H9 (cell line): ENCODE measurements around the gene OR4D10. TPM values are rescaled to one million over a fixed set of nuclear protein-coding genes. Genes with fewer than 3 reads are reported as not detected.

Source experiments
- DNase-seq: peaks from one replicate; pipeline ENCODE4 v3.0.0-alpha.2; 2017
- H2AFZ ChIP-seq: one replicate; pipeline ENCODE4 v1.6.1; 2013; ENCODE audit warnings: mild to moderate bottlenecking, low read length, control low read depth, moderate library complexity
- H2AK5ac ChIP-seq: 2 replicates; pipeline ENCODE4 v1.6.1; 2013; ENCODE audit warnings: low read length, control low read depth, mixed read lengths; ENCODE audit not compliant: insufficient read length
- H2BK120ac ChIP-seq: one replicate; pipeline ENCODE4 v1.6.1; 2013; ENCODE audit warnings: low read depth, mild to moderate bottlenecking, low read length, control low read depth, inconsistent platforms; ENCODE audit not compliant: poor library complexity, severe bottlenecking
- H2BK12ac ChIP-seq: 2 replicates; pipeline ENCODE4 v1.6.1; 2013; ENCODE audit warnings: low read length, control low read depth, mixed read lengths, low read depth; ENCODE audit not compliant: insufficient read length
- H2BK15ac ChIP-seq: 2 replicates; pipeline ENCODE4 v1.6.1; 2013; ENCODE audit warnings: low read depth, low read length, control low read depth
- H2BK20ac ChIP-seq: one replicate; pipeline ENCODE4 v1.6.1; 2013; ENCODE audit warnings: low read depth, mild to moderate bottlenecking, low read length, control low read depth, inconsistent platforms; ENCODE audit not compliant: poor library complexity, severe bottlenecking
- H2BK5ac ChIP-seq: 2 replicates; pipeline ENCODE4 v1.6.1; 2013; ENCODE audit warnings: low read length, control low read depth, mixed read lengths; ENCODE audit not compliant: insufficient read length
- H3K14ac ChIP-seq: 2 replicates; pipeline ENCODE4 v1.6.1; 2013; ENCODE audit warnings: low read length, control low read depth; ENCODE audit not compliant: insufficient read depth
- H3K18ac ChIP-seq: 2 replicates; pipeline ENCODE4 v1.6.1; 2013; ENCODE audit warnings: low read depth, mild to moderate bottlenecking, mixed read lengths, low read length, control low read depth; ENCODE audit not compliant: insufficient read length
- H3K23ac ChIP-seq: 2 replicates; pipeline ENCODE4 v1.6.1; 2013; ENCODE audit warnings: low read length, control low read depth, mixed read lengths, low read depth; ENCODE audit not compliant: insufficient read length
- H3K23me2 ChIP-seq: 2 replicates; pipeline ENCODE4 v1.6.1; 2013; ENCODE audit warnings: low read depth, mild to moderate bottlenecking, mixed read lengths, low read length, control low read depth; ENCODE audit not compliant: insufficient read length, poor library complexity, severe bottlenecking
- H3K27ac ChIP-seq: 2 replicates; pipeline ENCODE4 v1.5.1; 2013; ENCODE audit warnings: low read length, control low read depth, mixed read lengths, low read depth; ENCODE audit not compliant: insufficient read length
- H3K27me3 ChIP-seq: 2 replicates; pipeline ENCODE4 v1.6.1; 2013; ENCODE audit warnings: low read length, control low read depth, inconsistent platforms; ENCODE audit not compliant: insufficient read depth
- H3K4ac ChIP-seq: 2 replicates; pipeline ENCODE4 v1.6.1; 2013; ENCODE audit warnings: low read depth, mild to moderate bottlenecking, control low read depth, inconsistent platforms, low read length, moderate library complexity
- H3K4me1 ChIP-seq: 2 replicates; pipeline ENCODE4 v1.6.1; 2013; ENCODE audit warnings: low read length, control low read depth, inconsistent platforms; ENCODE audit not compliant: insufficient read depth
- H3K4me2 ChIP-seq: 2 replicates; pipeline ENCODE4 v1.6.1; 2013; ENCODE audit warnings: low read length, control low read depth, mixed read lengths; ENCODE audit not compliant: insufficient read length, insufficient read depth
- H3K56ac ChIP-seq: 2 replicates; pipeline ENCODE4 v1.6.1; 2013; ENCODE audit warnings: low read depth, mild to moderate bottlenecking, mixed read lengths, low read length, control low read depth; ENCODE audit not compliant: insufficient read length
- H3K79me1 ChIP-seq: 2 replicates; pipeline ENCODE4 v1.6.1; 2013; ENCODE audit warnings: low read depth, mild to moderate bottlenecking, moderate library complexity, low read length, control low read depth, inconsistent platforms; ENCODE audit not compliant: insufficient read depth, poor library complexity, severe bottlenecking
- H3K79me2 ChIP-seq: 2 replicates; pipeline ENCODE4 v1.6.1; 2013; ENCODE audit warnings: low read length, control low read depth, inconsistent platforms; ENCODE audit not compliant: insufficient read depth
- H3K9ac ChIP-seq: 2 replicates; pipeline ENCODE4 v1.6.1; 2013; ENCODE audit warnings: low read length, control low read depth, mixed read lengths; ENCODE audit not compliant: insufficient read length; ENCODE audit errors: extremely low read depth
- H3K9me3 ChIP-seq: one replicate; pipeline ENCODE4 v1.6.1; 2013; ENCODE audit warnings: low read depth, low read length, inconsistent platforms; ENCODE audit not compliant: control insufficient read depth
- H3T11ph ChIP-seq: one replicate; pipeline ENCODE4 v1.6.1; 2013; ENCODE audit warnings: mild to moderate bottlenecking, low read length, control low read depth, inconsistent platforms
- H4K20me1 ChIP-seq: one replicate; pipeline ENCODE4 v1.6.1; 2013; ENCODE audit not compliant: control insufficient read depth, insufficient read length, insufficient read depth
- H4K5ac ChIP-seq: 2 replicates; pipeline ENCODE4 v1.6.1; 2013; ENCODE audit warnings: low read depth, mild to moderate bottlenecking, mixed read lengths, low read length, control low read depth; ENCODE audit not compliant: insufficient read length
- H4K8ac ChIP-seq: replicated peaks from 2 replicates; pipeline ENCODE4 v1.6.1; 2013; ENCODE audit warnings: low read length, control low read depth, mixed read lengths, low read depth; ENCODE audit not compliant: insufficient read length
- H4K91ac ChIP-seq: 2 replicates; pipeline ENCODE4 v1.6.1; 2013; ENCODE audit warnings: low read depth, mild to moderate bottlenecking, moderate library complexity, mixed read lengths, low read length, control low read depth; ENCODE audit not compliant: insufficient read length
- H3K27ac Mint-ChIP-seq, 3 experiments: 2 replicates in 2 of 3; 3 replicates in 1 of 3; pipeline ENCODE4 v1.8.0; 2020 to 2021; ENCODE audit warnings: mixed read lengths in 3 of 3, mild to moderate bottlenecking in 1 of 3, moderate library complexity in 1 of 3
- H3K27me3 Mint-ChIP-seq: 2 replicates; pipeline ENCODE4 v1.8.0; 2021; ENCODE audit warnings: low read depth, mild to moderate bottlenecking, moderate library complexity, mixed read lengths
- H3K36me3 Mint-ChIP-seq, 3 experiments: 2 replicates in 2 of 3; 3 replicates in 1 of 3; pipeline ENCODE4 v1.8.0; 2020 to 2021; ENCODE audit warnings: low read depth in 3 of 3, mixed read lengths in 3 of 3; ENCODE audit not compliant: insufficient read depth in 1 of 3
- H3K4me1 Mint-ChIP-seq, 2 experiments: 2 replicates each; pipeline ENCODE4 v1.8.0; 2020; ENCODE audit warnings: mixed read lengths in 2 of 2
- H3K4me3 Mint-ChIP-seq, 2 experiments: 2 replicates in 1 of 2; 3 replicates in 1 of 2; pipeline ENCODE4 v1.8.0; 2020 to 2021; ENCODE audit warnings: mild to moderate bottlenecking in 2 of 2, mixed read lengths in 2 of 2, moderate library complexity in 1 of 2
- H3K9me3 Mint-ChIP-seq, 2 experiments: 2 replicates in 1 of 2; 3 replicates in 1 of 2; pipeline ENCODE4 v1.8.0; 2020; ENCODE audit warnings: mild to moderate bottlenecking in 2 of 2, mixed read lengths in 2 of 2, moderate library complexity in 1 of 2
- CTCF ChIP-seq: fragments of 200-600 bp; sonication (generic); conservative IDR thresholded peaks from 3 replicates; pipeline ENCODE4 v1.8.0; 2021; ENCODE audit warnings: antibody characterized with exemption, mild to moderate bottlenecking
- total RNA-seq: library from RNA; stranded (reverse); gene quantifications from 2 replicates; pipeline ENCODE4 v1.2.1, GENCODE V29; 2021

Gene OR4D10
- total RNA-seq, 1 experiment from 2014 or later, result not detected

- Mint-ChIP-seq H3K36me3 (no peaks in the 10 kb centered on the region), H3K9me3 (no peaks in the 10 kb centered on the region; a peak in 2 of 5 replicates), H3K4me1 (peaks cover 26 to 28% of the 10 kb centered on the region in 2 experiments), H3K27me3 (no peaks in the 10 kb centered on the region), H3K27ac (peak overlapping the region; percentile 9 to 95 (median 91); a peak in 4 of 7 replicates), H3K4me3 (no peak overlapping the region; a peak in 1 of 5 replicates)
- no peaks in the 10 kb centered on the region for H3K79me1 ChIP-seq
- H4K5ac ChIP-seq, result no peak overlapping the region
- no peaks in the 10 kb centered on the region for H3K23me2 ChIP-seq
- no peak for TF ChIP-seq CTCF
- H3K9me3 ChIP-seq, result no peaks in the 10 kb centered on the region
- peaks cover 5% of the 10 kb centered on the region; the same call in 1 of the 2 replicates for H3K4me1 ChIP-seq
- no peak overlapping the region for H2AFZ ChIP-seq
- no peak overlapping the region for H3K4me2 ChIP-seq
- H3K18ac ChIP-seq, result no peak overlapping the region
- H3K27ac ChIP-seq, result peak overlapping the region; percentile 20
- H2BK5ac ChIP-seq, result no peak overlapping the region
- no peaks in the 10 kb centered on the region for H3K79me2 ChIP-seq
- H3K27me3 ChIP-seq, result no peaks in the 10 kb centered on the region
- no peak overlapping the region for H2BK20ac ChIP-seq
- H2BK120ac ChIP-seq, result no peak overlapping the region
- H3K14ac ChIP-seq, result no peak overlapping the region
- no peak overlapping the region for H3T11ph ChIP-seq
- no peak for DNase-seq
- H2AK5ac ChIP-seq, result no peak overlapping the region
- H4K91ac ChIP-seq, result no peak overlapping the region
- no peak overlapping the region for H3K4ac ChIP-seq
- H3K56ac ChIP-seq, result no peak overlapping the region
- H2BK12ac ChIP-seq, result no peak overlapping the region
- H3K9ac ChIP-seq, result no peak overlapping the region
- no peak overlapping the region for H2BK15ac ChIP-seq
- no peak overlapping the region for H3K23ac ChIP-seq
- H4K8ac ChIP-seq, result no peak overlapping the region
- no peaks in the 10 kb centered on the region for H4K20me1 ChIP-seq
Measured at GRCh38 chr11:59427068-59427382, 46.1 kb upstream of the OR4D10 start.
